Measurements from ENCODE around the gene SLC26A3. TPM values are rescaled to one million over a fixed set of nuclear protein-coding genes. Genes with fewer than 3 reads are reported as not detected.

SLC26A3 gene
- total and polyA plus RNA-seq, 2 of the 8 experiments (the other 6 are each of a cell fraction or from before 2014, with no cell fraction given), result not detected

DNA sequence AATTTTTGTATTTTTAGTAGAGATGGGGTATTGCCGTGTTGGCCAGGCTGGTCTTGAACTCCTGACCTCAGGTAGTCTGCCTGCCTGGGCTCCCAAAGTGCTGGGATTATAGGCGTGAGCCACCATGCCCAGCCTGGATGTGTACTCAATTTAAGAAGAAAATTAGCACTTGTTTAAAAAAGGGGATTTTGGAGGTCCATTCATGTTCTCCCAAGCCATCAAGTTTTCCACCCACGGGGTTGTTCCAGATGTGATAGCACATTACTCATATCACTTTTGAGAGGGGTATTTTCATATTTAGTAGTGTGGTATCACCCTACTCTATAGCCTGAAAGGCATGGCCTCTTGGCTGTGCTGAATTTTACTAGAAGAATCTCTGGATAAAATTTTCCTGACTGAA is 10.5 kb upstream of the SLC26A3 start:
- FAIRE-seq, result no peak
- no peaks in the 10 kb centered on the region for H3K27me3 ChIP-seq (replicated peaks in 1 of 4; ENCODE audit: control insufficient read depth in 3 of 4, extremely low read depth in 1 of 4, insufficient read depth in 3 of 4, low read length in 3 of 4)
- H2BK5ac ChIP-seq (ENCODE audit: low read depth, low read length), result no peak overlapping the region
- no peak overlapping the region for H4K8ac ChIP-seq (ENCODE audit: extremely low read depth, insufficient read depth, low read length)
- ChIA-PET POLR2A (ENCODE audit: partially characterized antibody) (no interaction called here), CTCF (ENCODE audit: partially characterized antibody) (interaction anchor here (0.6 kb wide), 1 partner anchor 66 kb away, joined by 3 read pairs; no protein-coding TSS in a partner anchor)
- H3K79me2 ChIP-seq (ENCODE audit: control insufficient read depth in 1 of 2, insufficient read depth in 2 of 2, low read length in 2 of 2), result no peaks in the 10 kb centered on the region
- no peak overlapping the region for H2AFZ ChIP-seq (ENCODE audit: low read length)
- no peaks in the 10 kb centered on the region for H3K4me1 ChIP-seq (replicated peaks in 1 of 4; ENCODE audit: control insufficient read depth in 3 of 4, insufficient read depth in 4 of 4, low read length in 3 of 4)
- H2BK15ac ChIP-seq (ENCODE audit: low read length), result no peak overlapping the region
- H2BK120ac ChIP-seq (replicated peaks; ENCODE audit: low read depth, low read length), result no peak overlapping the region
- no peaks in the 10 kb centered on the region for H3K9me3 ChIP-seq (ENCODE audit: insufficient read depth in 2 of 2, low read depth in 1 of 2, low read length in 1 of 2)
- H3K36me3 ChIP-seq (ENCODE audit: control insufficient read depth in 2 of 4, insufficient read depth in 4 of 4, low read length in 3 of 4), result no peaks in the 10 kb centered on the region
- no peak overlapping the region for H2BK12ac ChIP-seq (ENCODE audit: low read depth, low read length)
- no peak overlapping the region for H2BK20ac ChIP-seq (ENCODE audit: low read length)
- H3K23me2 ChIP-seq (ENCODE audit: low read depth, low read length), result no peaks in the 10 kb centered on the region
- H3K4me2 ChIP-seq (ENCODE audit: insufficient read depth in 1 of 2, low read depth in 2 of 2, low read length in 2 of 2), result no peak overlapping the region
- no peak overlapping the region for H3K27ac ChIP-seq (ENCODE audit: low read depth, low read length)
- no peak overlapping the region for H3K56ac ChIP-seq (replicated peaks; ENCODE audit: insufficient read length, low read depth, low read length)
- H4K91ac ChIP-seq (replicated peaks; ENCODE audit: insufficient read length, low read length), result no peak overlapping the region
- TF ChIP-seq POU5F1 (IDR thresholded peaks at IDR 0.05; ENCODE audit: low read depth, low read length) (no peak), BRCA1 (IDR thresholded peaks at IDR 0.05; ENCODE audit: low read depth, low read length) (no peak)
- H3K9ac ChIP-seq (replicated peaks in 1 of 4; ENCODE audit: extremely low read depth in 1 of 4, low read depth in 3 of 4, low read length in 3 of 4), result no peak overlapping the region
- H3K14ac ChIP-seq (ENCODE audit: insufficient read length), result no peak overlapping the region
- 90% methylated on average over 3 of the region's 3 CpGs; no CpG with 5 or more reads in 1 of the 2 experiments for WGBS, 2 experiments (ENCODE audit: extremely low coverage in 1 of 2, insufficient coverage in 1 of 2, insufficient read length in 1 of 2, insufficient replicate concordance in 2 of 2, low coverage in 1 of 2, low lambda C conversion rate in 2 of 2, missing lambda C conversion rate in 1 of 2)
- no peak overlapping the region for H3K23ac ChIP-seq (ENCODE audit: insufficient read length)
- H4K20me1 ChIP-seq (replicated peaks in 1 of 2; ENCODE audit: control insufficient read depth in 1 of 2, insufficient read depth in 2 of 2, low read length in 2 of 2), result peaks cover 0 to 1% of the 10 kb centered on the region in 2 experiments
- H3K79me1 ChIP-seq (ENCODE audit: low read depth, low read length), result no peaks in the 10 kb centered on the region
- no peak overlapping the region for H2AK5ac ChIP-seq (ENCODE audit: low read depth, low read length)
- H3K4ac ChIP-seq (replicated peaks; ENCODE audit: insufficient read length, low read depth, low read length), result no peak overlapping the region
- DNase-seq (ENCODE audit: low read depth in 1 of 2, low spot score in 2 of 2), result no peak
- no peak overlapping the region for H3K4me3 ChIP-seq (ENCODE audit: extremely low read depth in 1 of 4, insufficient read depth in 2 of 4, low read depth in 3 of 4, low read length in 4 of 4)
- H3K18ac ChIP-seq (ENCODE audit: extremely low read depth, low read length), result no peak overlapping the region
- H4K5ac ChIP-seq (ENCODE audit: insufficient read length, low read depth, low read length), result no peak overlapping the region
